Mucosa of stomach (tissue), 1 donor: ENCODE results near the gene NDUFS8.

Experiments used
- H3K27me3 ChIP-seq: one replicate; pipeline ENCODE4 v1.7.0; 2013; ENCODE audit warnings: mild to moderate bottlenecking, low read length; ENCODE audit not compliant: control insufficient read depth, insufficient read depth
- H3K36me3 ChIP-seq: one replicate; pipeline ENCODE4 v1.7.0; 2013; ENCODE audit warnings: low read length; ENCODE audit not compliant: control insufficient read depth, insufficient read depth
- H3K4me1 ChIP-seq: one replicate; pipeline ENCODE4 v1.7.0; 2013; ENCODE audit warnings: mild to moderate bottlenecking, low read length; ENCODE audit not compliant: control insufficient read depth, insufficient read depth
- H3K4me3 ChIP-seq: one replicate; pipeline ENCODE4 v1.7.0; 2013; ENCODE audit warnings: low read length
- H3K9ac ChIP-seq: one replicate; pipeline ENCODE4 v1.7.0; 2013; ENCODE audit warnings: mild to moderate bottlenecking, low read length, moderate library complexity
- H3K9me3 ChIP-seq: one replicate; pipeline ENCODE4 v1.7.0; 2013; ENCODE audit warnings: mild to moderate bottlenecking, low read length, moderate library complexity; ENCODE audit not compliant: control insufficient read depth
- donor health status: Pancreatic carcinoma.

The NDUFS8 gene

GRCh38 chr11:68007498-68008380, 22.7 kb upstream of the NDUFS8 start:
- peak overlapping the region; percentile 59 for H3K9ac ChIP-seq
- no peak overlapping the region for H3K4me3 ChIP-seq
- H3K9me3 ChIP-seq = no peaks in the 10 kb centered on the region
- H3K4me1 ChIP-seq = peaks cover 73% of the 10 kb centered on the region
- H3K36me3 ChIP-seq = no peaks in the 10 kb centered on the region
- H3K27me3 ChIP-seq = no peaks in the 10 kb centered on the region

DNA sequence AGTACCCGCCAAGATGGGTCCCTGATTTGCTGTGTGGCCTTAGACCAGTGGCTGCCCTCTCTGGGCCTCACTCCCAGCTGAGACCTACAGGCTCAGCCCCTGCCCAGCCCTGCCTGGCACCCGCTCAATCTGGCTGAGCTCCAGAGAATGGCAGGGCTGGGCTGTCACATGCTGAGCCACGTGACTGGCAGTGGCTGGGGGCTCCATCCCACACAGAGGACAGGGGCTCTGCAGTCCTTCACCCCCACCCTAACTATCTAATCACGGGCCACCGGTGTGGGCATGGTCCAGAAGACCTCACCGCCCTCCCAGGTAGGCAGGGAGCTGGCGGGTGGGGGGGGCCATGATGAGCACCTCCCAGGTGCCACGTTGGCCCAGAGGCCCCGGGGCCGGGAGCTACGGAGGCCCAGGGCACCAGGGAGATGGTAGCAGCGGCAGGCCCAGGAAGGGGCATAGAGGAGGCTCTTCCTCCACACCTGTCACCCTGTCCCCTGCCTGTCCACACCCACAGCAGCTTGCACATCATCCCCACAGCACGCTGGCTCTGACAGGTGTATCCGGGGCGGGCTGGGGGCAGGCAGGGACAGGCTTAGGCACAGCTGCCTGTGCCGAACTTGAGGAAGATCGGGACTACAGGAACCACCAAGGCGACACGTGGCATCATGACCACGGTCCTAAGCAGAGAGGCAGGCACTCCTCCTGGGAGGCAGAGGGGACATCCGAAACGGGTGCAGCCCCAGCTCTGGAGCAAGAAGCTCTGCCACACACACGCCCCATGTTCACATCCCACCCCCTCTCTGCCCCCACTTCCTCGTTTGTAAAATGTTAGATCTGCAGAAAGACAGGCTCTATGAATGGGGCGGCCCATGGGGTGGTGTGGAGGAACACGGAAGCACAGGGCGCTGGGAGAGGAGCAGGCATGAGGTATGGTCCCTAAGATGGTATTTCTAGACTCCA, 21.8 kb upstream of the NDUFS8 start:
- H3K4me1 ChIP-seq = peaks cover 79% of the 10 kb centered on the region
- H3K27me3 ChIP-seq = no peaks in the 10 kb centered on the region
- H3K36me3 ChIP-seq = no peaks in the 10 kb centered on the region
- no peak overlapping the region for H3K4me3 ChIP-seq
- no peaks in the 10 kb centered on the region for H3K9me3 ChIP-seq
- H3K9ac ChIP-seq = peak overlapping the region; percentile 59

DNA sequence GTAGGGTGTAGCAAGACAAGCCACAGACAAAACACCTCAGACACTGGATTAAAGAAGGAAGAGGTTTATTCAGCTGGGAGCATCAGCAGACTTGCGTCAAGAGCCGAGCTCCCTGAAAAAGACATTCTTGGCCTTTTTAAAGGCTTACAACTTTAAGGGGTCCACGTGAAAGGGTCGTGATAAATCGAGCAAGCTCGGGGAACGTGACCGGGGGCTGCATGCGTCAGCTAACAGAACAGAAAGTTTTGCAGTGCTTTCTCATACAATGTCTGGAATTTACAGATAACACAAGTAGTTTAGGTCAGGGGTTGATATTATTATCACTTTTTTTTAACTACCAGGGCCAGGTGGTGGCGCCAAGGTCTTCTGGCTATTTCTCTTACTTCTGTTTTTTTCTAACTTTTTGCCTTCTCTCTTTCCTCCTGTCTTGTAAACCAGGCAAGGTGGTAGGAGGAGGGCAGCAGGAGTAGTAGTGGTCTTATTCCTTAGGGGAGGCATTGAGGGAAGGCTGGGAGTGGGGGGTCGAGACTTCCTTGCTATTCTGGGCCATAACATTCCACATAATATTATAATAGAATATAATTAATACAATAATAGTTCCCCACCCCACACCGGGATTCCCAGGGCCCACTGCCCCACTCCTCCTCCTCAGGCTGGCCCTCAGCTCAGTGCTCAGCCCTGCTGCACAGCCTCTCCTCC, 20.9 kb upstream of the NDUFS8 start:
- H3K36me3 ChIP-seq = no peaks in the 10 kb centered on the region
- peaks cover 83% of the 10 kb centered on the region for H3K4me1 ChIP-seq
- peak overlapping the region; percentile 79 for H3K9ac ChIP-seq
- H3K27me3 ChIP-seq = no peaks in the 10 kb centered on the region
- no peaks in the 10 kb centered on the region for H3K9me3 ChIP-seq
- H3K4me3 ChIP-seq = no peak overlapping the region

GRCh38 chr11:68010090-68011041, 20.1 kb upstream of the NDUFS8 start, which contains the start of gene ALDH3B1:
Gene ALDH3B1 (plus strand): TSS chr11:68010327. CDS start chr11:68015298, 4,971 bp downstream.
- peak within 1 kb of the TSS; percentile 49 for H3K4me3 ChIP-seq

GRCh38 chr11:68011051-68011943, 19.2 kb upstream of the NDUFS8 start:
- no peaks in the 10 kb centered on the region for H3K9me3 ChIP-seq
- H3K36me3 ChIP-seq = no peaks in the 10 kb centered on the region
- H3K27me3 ChIP-seq = no peaks in the 10 kb centered on the region
- H3K4me3 ChIP-seq = peak overlapping the region; percentile 49
- peak overlapping the region; percentile 79 for H3K9ac ChIP-seq
- H3K4me1 ChIP-seq = peaks cover 86% of the 10 kb centered on the region

More at GRCh38 chr11:68010090-68011041, 20.1 kb upstream of the NDUFS8 start, which contains the start of gene ALDH3B1:
- Histone ChIP-seq H3K4me1 (peaks cover 88% of the 10 kb centered on the region), H3K9me3 (no peaks in the 10 kb centered on the region), H3K36me3 (no peaks in the 10 kb centered on the region), H3K9ac (peak within 1 kb of the TSS; percentile 79), H3K27me3 (no peaks in the 10 kb centered on the region)

DNA sequence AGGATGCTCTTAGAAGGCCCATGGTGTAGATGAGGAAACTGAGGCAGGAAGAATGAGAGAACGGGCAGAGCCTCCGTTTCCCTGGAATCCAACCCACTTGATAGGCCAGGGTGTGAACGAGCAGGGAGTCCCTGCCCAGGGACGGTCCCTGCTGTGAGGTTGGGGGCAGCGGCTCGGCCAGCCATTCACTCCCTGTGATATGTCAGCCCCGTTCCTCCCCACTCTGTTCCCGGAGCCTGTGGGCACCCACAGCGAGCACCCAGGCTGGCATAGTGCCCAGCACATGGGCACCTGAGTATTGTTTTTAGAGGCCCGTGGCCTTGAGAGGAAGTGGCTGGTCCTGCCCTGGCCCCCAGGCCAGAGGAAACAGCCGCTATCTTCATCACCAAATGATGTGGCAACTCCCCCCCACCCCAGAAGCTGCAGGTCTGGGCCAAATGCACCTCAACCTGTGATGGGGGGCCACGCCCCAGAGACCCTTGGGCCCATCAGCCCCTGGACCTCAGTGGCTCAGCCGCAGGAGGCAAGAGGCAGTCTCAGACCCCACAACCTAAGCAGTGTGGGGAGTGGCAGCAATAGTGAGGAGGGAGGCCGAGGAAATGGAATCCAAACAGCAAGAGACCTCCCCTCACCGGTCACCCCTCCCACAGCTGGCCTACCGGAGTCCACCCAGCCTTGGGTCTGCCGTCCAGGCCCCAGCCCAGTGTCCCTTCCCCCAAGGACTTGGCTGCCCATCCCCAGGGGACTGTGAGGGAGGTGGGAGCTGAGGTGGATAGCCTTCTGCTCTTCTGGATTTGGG, 18.2 kb upstream of the NDUFS8 start:
- H3K9ac ChIP-seq = peak overlapping the region; percentile 40
- H3K4me1 ChIP-seq = peaks cover 87% of the 10 kb centered on the region
- H3K27me3 ChIP-seq = no peaks in the 10 kb centered on the region
- no peak overlapping the region for H3K4me3 ChIP-seq
- no peaks in the 10 kb centered on the region for H3K36me3 ChIP-seq
- no peaks in the 10 kb centered on the region for H3K9me3 ChIP-seq

- peaks cover 83% of the 10 kb centered on the region for H3K4me1 ChIP-seq
These were observed 17.5 kb upstream of the NDUFS8 start for GRCh38 chr11:68012843-68013610.

DNA sequence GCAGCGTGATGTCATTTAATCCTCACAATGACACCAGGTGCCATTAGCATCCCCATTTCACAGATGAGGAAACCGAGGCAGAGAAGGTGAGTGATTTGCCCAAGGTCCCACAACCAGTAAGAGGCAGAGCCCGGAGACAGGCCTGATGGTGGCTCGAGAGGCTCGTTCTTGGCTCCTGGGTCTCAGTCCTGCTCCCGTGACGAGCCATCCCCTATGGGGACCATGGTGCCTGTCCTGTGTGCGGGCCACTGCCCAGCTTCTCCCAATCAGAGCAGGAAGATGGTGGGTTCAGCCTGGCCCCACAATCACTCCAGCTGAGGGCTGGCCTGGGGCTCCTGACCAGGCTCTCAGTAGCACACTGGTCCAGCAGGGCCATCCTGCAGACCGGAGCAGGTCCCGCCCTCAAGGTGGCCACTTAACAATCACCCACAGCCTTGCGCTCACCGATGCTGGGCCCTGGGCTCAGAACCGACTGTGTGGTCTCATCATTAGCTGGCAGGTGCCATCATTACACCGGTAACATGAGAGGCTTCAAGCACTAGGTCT, 16.8 kb upstream of the NDUFS8 start:
- peak overlapping the region; percentile 45 for H3K9ac ChIP-seq
- no peaks in the 10 kb centered on the region for H3K27me3 ChIP-seq
- H3K36me3 ChIP-seq = no peaks in the 10 kb centered on the region
- H3K4me1 ChIP-seq = peaks cover 77% of the 10 kb centered on the region
- no peaks in the 10 kb centered on the region for H3K9me3 ChIP-seq
- H3K4me3 ChIP-seq = no peak overlapping the region

More at GRCh38 chr11:68012843-68013610, 17.5 kb upstream of the NDUFS8 start:
- H3K4me3 ChIP-seq = no peak overlapping the region
- no peaks in the 10 kb centered on the region for H3K9me3 ChIP-seq
- H3K27me3 ChIP-seq = no peaks in the 10 kb centered on the region
- no peak overlapping the region for H3K9ac ChIP-seq
- no peaks in the 10 kb centered on the region for H3K36me3 ChIP-seq
